ENCODE results near the gene BLOC1S1. TPM values are rescaled to one million over a fixed set of nuclear protein-coding genes. Genes with fewer than 3 reads are reported as not detected.
A peak's percentile ranks its signal among the peaks of the same experiment; 100 is the strongest.

BLOC1S1 gene
- total RNA-seq, 2 experiments from 2014 or later, result 164 to 181 TPM

GRCh38 chr12:55738123-55739024, 22.5 kb downstream of the BLOC1S1 start:
- DNase-seq, result peak; percentile 90
- CTCF ChIA-PET, result interaction anchor here (0.6 to 8.2 kb wide), 43 partner anchors 8 to 495 kb away, joined by 3 to 75 read pairs (median 4); partner anchors contain the start of genes BLOC1S1, CD63, DGKA and DNAJC14

DNA sequence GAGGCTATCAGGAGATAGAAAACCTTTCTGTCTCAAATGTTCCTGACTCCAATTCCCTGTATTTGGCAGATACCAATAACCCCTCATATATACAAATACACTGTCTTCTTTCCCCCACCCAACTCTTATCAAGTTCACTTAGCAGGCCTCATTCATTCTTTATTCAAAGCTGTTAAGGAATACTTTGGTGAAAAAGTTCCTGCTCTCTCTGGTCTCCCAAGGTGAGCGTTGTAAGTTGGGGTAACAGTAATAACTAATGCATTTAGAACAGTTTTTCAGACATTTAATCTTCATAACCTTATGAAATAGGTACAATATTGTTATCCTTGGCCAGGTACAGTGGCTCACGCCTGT, 23.2 kb downstream of the BLOC1S1 start:
- Mint-ChIP-seq H3K27ac (peak overlapping the region; percentile 86), H3K9me3 (no peaks in the 10 kb centered on the region), H3K4me3 (peak overlapping the region; percentile 87), H3K4me1 (peaks cover 45% of the 10 kb centered on the region), H3K27me3 (peaks cover 11% of the 10 kb centered on the region), H3K36me3 (ENCODE audit: low read depth) (no peaks in the 10 kb centered on the region)
- no peak for DNase-seq
- CTCF ChIA-PET, result interaction anchor here (0.6 to 8.2 kb wide), 38 partner anchors 9 to 494 kb away, joined by 3 to 75 read pairs (median 4); partner anchors contain the start of genes BLOC1S1, CD63, DGKA and DNAJC14
- POLR2A ChIA-PET, result interaction anchor here (0.5 to 1.8 kb wide), 2 partner anchors 235 to 261 kb away, joined by 3 to 4 read pairs; partner anchors contain the start of gene RAB5B

More at GRCh38 chr12:55738123-55739024, 22.5 kb downstream of the BLOC1S1 start:
- Mint-ChIP-seq H3K27me3 (peaks cover 11% of the 10 kb centered on the region), H3K4me1 (peaks cover 43% of the 10 kb centered on the region), H3K4me3 (peak overlapping the region; percentile 87), H3K9me3 (no peaks in the 10 kb centered on the region), H3K27ac (peak overlapping the region; percentile 86), H3K36me3 (ENCODE audit: low read depth) (no peaks in the 10 kb centered on the region)
- POLR2A ChIA-PET, result interaction anchor here (0.5 to 1.8 kb wide), 2 partner anchors 236 to 262 kb away, joined by 3 to 4 read pairs; partner anchors contain the start of gene RAB5B

- Mint-ChIP-seq H3K4me3 (peak overlapping the region; percentile 77), H3K9me3 (no peaks in the 10 kb centered on the region), H3K27ac (peak overlapping the region; percentile 54), H3K36me3 (ENCODE audit: low read depth) (no peaks in the 10 kb centered on the region), H3K4me1 (peaks cover 55% of the 10 kb centered on the region), H3K27me3 (peaks cover 11% of the 10 kb centered on the region)
- no peak for DNase-seq
- ChIA-PET CTCF (interaction anchor here (1.3 to 8.2 kb wide), 3 partner anchors 11 to 199 kb away, joined by 3 to 75 read pairs (median 4); partner anchors contain the start of genes BLOC1S1 and RDH5), POLR2A (no interaction called here)
These were observed 26.3 kb downstream of the BLOC1S1 start for GRCh38 chr12:55741931-55742680.

- ChIA-PET POLR2A (interaction anchor here (0.6 to 0.8 kb wide), 2 partner anchors 13 to 75 kb away, joined by 3 read pairs; partner anchors contain the start of genes ORMDL2 and SARNP), CTCF (interaction anchor here (0.9 to 1.3 kb wide), 4 partner anchors 9 to 447 kb away, joined by 3 read pairs; partner anchors contain the start of gene SMARCC2)
- H3K27me3 Mint-ChIP-seq, result peaks cover 11% of the 10 kb centered on the region
- no peaks in the 10 kb centered on the region for H3K9me3 Mint-ChIP-seq
- peak within 1 kb of the TSS; percentile 78 for H3K27ac Mint-ChIP-seq
- no peaks in the 10 kb centered on the region for H3K36me3 Mint-ChIP-seq (ENCODE audit: low read depth)
- H3K4me1 Mint-ChIP-seq, result peaks cover 48% of the 10 kb centered on the region
- peak within 1 kb of the TSS; percentile 87 for H3K4me3 Mint-ChIP-seq
- peak; percentile 80 for DNase-seq
These were observed 27.0 kb downstream of the BLOC1S1 start, which contains the start of gene GDF11 for GRCh38 chr12:55742719-55743405. GDF11 (plus strand) TSS chr12:55743122; CDS start chr12:55743317, 195 bp downstream.

GRCh38 chr12:55743406-55744339, 27.8 kb downstream of the BLOC1S1 start:
- ChIA-PET POLR2A (interaction anchor here (0.6 to 0.8 kb wide), 2 partner anchors 13 to 74 kb away, joined by 3 read pairs; partner anchors contain the start of genes ORMDL2 and SARNP), CTCF (interaction anchor here (0.8 to 2.3 kb wide), 12 partner anchors 8 to 446 kb away, joined by 3 to 8 read pairs (median 3); partner anchors contain the start of gene SMARCC2)
- Mint-ChIP-seq H3K4me1 (peaks cover 42% of the 10 kb centered on the region), H3K27ac (peak overlapping the region; percentile 78), H3K4me3 (peak overlapping the region; percentile 87), H3K9me3 (no peaks in the 10 kb centered on the region), H3K27me3 (peaks cover 11% of the 10 kb centered on the region), H3K36me3 (ENCODE audit: low read depth) (no peaks in the 10 kb centered on the region)
- peak; percentile 58 for DNase-seq

- Mint-ChIP-seq H3K4me3 (peak overlapping the region; percentile 87), H3K36me3 (ENCODE audit: low read depth) (peaks cover 5% of the 10 kb centered on the region), H3K27ac (peak overlapping the region; percentile 78), H3K4me1 (peaks cover 38% of the 10 kb centered on the region), H3K27me3 (peaks cover 11% of the 10 kb centered on the region), H3K9me3 (no peaks in the 10 kb centered on the region)
- ChIA-PET CTCF (interaction anchor here (0.8 to 2.3 kb wide), 10 partner anchors 9 to 196 kb away, joined by 3 to 8 read pairs (median 3); no protein-coding TSS in a partner anchor), POLR2A (no interaction called here)
- DNase-seq, result no peak
These were observed 28.6 kb downstream of the BLOC1S1 start for GRCh38 chr12:55744340-55745030.

GRCh38 chr12:55745361-55746173, 29.7 kb downstream of the BLOC1S1 start:
- no peak overlapping the region for H3K27ac Mint-ChIP-seq
- no peak for DNase-seq
- peaks cover 11% of the 10 kb centered on the region for H3K27me3 Mint-ChIP-seq
- POLR2A ChIA-PET, result no interaction called here
- H3K9me3 Mint-ChIP-seq, result no peaks in the 10 kb centered on the region
- CTCF ChIA-PET, result interaction anchor here (1.1 to 2.3 kb wide), 6 partner anchors 8 to 195 kb away, joined by 3 to 8 read pairs (median 4); no protein-coding TSS in a partner anchor
- H3K4me3 Mint-ChIP-seq, result peak overlapping the region; percentile 87
- peaks cover 8% of the 10 kb centered on the region for H3K36me3 Mint-ChIP-seq (ENCODE audit: low read depth)
- peaks cover 37% of the 10 kb centered on the region for H3K4me1 Mint-ChIP-seq

DNA sequence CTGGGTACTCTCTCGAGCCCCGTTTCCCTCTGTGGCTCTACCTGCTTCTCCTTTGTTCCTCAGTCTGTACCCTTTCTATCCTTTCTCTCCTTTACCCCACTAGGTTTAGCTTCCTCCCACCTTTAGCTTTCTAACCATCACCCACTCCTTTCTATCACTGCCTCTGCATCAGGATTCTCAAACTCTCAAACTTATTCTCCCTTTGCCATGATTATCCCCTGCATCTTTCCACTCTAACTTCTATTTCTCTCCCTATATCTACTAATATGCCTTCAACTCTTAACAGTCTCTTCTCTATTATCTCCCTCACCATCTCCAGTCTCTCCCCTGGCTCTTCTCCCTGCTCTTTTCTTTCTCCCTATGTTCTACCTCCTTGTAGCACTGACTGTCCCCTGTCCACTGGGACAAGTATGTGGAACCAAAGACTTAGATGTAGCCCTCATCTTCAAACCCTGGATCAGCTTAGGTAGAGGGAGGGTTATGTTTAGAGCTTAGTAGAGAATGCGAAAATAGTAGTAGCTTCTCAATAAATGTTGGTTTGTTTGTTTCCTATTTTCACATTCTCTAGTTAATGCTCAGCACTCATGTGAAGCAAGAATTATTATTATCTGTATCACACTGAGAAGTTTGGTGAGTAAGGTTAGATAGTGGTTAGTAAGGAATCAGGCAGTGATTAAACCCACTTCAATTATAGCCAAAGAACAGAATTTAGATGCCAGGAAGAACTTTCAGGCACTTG, 30.5 kb downstream of the BLOC1S1 start:
- peaks cover 31% of the 10 kb centered on the region for H3K4me1 Mint-ChIP-seq
- no peak for DNase-seq
- POLR2A ChIA-PET, result no interaction called here
- no peaks in the 10 kb centered on the region for H3K9me3 Mint-ChIP-seq
- CTCF ChIA-PET, result interaction anchor here (0.9 to 1.4 kb wide), 7 partner anchors 8 to 193 kb away, joined by 3 to 5 read pairs (median 4); partner anchors contain the start of gene DNAJC14
- H3K36me3 Mint-ChIP-seq (ENCODE audit: low read depth), result peaks cover 8% of the 10 kb centered on the region
- H3K27ac Mint-ChIP-seq, result peak overlapping the region; percentile 2
- no peak overlapping the region for H3K4me3 Mint-ChIP-seq
- H3K27me3 Mint-ChIP-seq, result peaks cover 9% of the 10 kb centered on the region

- no peaks in the 10 kb centered on the region for H3K9me3 Mint-ChIP-seq
- no peak for DNase-seq
- CTCF ChIA-PET, result interaction anchor here (0.7 to 2.9 kb wide), 10 partner anchors 8 to 588 kb away, joined by 3 to 29 read pairs (median 4); partner anchors contain the start of gene DNAJC14
- peaks cover 7% of the 10 kb centered on the region for H3K27me3 Mint-ChIP-seq
- peaks cover 9% of the 10 kb centered on the region for H3K36me3 Mint-ChIP-seq (ENCODE audit: low read depth)
- H3K27ac Mint-ChIP-seq, result peak overlapping the region; percentile 2
- H3K4me1 Mint-ChIP-seq, result peaks cover 29% of the 10 kb centered on the region
- H3K4me3 Mint-ChIP-seq, result no peak overlapping the region
- POLR2A ChIA-PET, result interaction anchor here (0.6 kb wide), 1 partner anchor 71 kb away, joined by 3 read pairs; the partner anchor contains the start of gene ORMDL2
These were observed 31.0 kb downstream of the BLOC1S1 start for GRCh38 chr12:55746913-55747231.
